ENCODE results near the gene GTF2H4. TPM values are rescaled to one million over a fixed set of nuclear protein-coding genes. Genes with fewer than 3 reads are reported as not detected.

The GTF2H4 gene
- total and polyA plus RNA-seq, 2 of the 8 experiments (the other 6 are each of a cell fraction or from before 2014, with no cell fraction given), result 42.3 to 53.4 TPM

DNA sequence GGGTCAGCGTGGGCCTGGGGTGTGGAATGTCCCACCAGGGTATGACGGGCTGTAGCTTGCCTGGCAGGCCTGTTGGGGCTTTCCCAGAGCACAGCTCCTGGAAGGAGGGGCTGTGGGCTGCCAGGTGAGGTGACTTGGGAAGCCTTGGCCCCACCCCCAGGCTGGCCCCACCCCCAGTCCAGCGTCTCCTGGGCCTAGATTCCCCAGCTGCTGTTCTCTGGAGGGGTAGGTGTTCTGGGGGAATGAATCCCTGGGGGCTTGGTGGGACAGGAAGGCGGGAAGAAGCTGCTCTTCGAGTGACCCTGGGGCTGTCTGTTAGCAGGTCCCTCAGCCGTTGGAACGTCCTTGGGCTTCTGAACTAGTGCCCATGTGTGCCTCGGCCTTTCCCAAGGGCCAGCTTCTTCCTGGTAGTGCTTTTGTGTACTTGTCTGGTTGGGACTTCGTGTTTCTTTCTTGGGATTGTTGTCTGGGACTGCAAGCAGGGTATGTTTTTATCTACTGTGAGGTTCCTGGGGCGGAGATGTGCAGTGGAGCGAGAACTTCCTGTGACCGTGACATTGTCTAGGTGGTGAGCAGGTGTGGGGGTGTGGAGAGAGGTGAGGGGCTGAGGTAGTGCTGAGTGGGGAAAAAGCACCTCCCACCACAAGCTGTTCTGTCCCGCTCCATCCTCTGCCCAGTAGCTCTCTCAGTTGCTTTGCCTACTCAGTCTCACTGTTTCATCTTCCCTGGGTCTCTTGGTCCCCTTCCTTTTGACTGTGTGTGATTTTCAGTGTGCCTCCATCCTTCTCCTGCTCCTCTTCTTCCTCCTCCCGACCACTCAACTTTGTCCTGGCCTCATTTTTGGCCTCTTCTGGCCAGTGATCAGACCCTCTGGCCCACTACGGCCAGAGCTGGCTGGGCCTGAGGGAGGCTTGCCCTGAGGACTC is 25.0 kb upstream of the GTF2H4 start (continued):
- TF ChIP-seq TAF7 (optimal IDR thresholded peaks at IDR 0.05; ENCODE audit: borderline replicate concordance, low read depth, low read length), result no peak
- TF ChIP-seq ZNF274 (IDR thresholded peaks at IDR 0.05; ENCODE audit: borderline replicate concordance, extremely low read depth, low read length), result no peak
- TF ChIP-seq, protein P1, sequence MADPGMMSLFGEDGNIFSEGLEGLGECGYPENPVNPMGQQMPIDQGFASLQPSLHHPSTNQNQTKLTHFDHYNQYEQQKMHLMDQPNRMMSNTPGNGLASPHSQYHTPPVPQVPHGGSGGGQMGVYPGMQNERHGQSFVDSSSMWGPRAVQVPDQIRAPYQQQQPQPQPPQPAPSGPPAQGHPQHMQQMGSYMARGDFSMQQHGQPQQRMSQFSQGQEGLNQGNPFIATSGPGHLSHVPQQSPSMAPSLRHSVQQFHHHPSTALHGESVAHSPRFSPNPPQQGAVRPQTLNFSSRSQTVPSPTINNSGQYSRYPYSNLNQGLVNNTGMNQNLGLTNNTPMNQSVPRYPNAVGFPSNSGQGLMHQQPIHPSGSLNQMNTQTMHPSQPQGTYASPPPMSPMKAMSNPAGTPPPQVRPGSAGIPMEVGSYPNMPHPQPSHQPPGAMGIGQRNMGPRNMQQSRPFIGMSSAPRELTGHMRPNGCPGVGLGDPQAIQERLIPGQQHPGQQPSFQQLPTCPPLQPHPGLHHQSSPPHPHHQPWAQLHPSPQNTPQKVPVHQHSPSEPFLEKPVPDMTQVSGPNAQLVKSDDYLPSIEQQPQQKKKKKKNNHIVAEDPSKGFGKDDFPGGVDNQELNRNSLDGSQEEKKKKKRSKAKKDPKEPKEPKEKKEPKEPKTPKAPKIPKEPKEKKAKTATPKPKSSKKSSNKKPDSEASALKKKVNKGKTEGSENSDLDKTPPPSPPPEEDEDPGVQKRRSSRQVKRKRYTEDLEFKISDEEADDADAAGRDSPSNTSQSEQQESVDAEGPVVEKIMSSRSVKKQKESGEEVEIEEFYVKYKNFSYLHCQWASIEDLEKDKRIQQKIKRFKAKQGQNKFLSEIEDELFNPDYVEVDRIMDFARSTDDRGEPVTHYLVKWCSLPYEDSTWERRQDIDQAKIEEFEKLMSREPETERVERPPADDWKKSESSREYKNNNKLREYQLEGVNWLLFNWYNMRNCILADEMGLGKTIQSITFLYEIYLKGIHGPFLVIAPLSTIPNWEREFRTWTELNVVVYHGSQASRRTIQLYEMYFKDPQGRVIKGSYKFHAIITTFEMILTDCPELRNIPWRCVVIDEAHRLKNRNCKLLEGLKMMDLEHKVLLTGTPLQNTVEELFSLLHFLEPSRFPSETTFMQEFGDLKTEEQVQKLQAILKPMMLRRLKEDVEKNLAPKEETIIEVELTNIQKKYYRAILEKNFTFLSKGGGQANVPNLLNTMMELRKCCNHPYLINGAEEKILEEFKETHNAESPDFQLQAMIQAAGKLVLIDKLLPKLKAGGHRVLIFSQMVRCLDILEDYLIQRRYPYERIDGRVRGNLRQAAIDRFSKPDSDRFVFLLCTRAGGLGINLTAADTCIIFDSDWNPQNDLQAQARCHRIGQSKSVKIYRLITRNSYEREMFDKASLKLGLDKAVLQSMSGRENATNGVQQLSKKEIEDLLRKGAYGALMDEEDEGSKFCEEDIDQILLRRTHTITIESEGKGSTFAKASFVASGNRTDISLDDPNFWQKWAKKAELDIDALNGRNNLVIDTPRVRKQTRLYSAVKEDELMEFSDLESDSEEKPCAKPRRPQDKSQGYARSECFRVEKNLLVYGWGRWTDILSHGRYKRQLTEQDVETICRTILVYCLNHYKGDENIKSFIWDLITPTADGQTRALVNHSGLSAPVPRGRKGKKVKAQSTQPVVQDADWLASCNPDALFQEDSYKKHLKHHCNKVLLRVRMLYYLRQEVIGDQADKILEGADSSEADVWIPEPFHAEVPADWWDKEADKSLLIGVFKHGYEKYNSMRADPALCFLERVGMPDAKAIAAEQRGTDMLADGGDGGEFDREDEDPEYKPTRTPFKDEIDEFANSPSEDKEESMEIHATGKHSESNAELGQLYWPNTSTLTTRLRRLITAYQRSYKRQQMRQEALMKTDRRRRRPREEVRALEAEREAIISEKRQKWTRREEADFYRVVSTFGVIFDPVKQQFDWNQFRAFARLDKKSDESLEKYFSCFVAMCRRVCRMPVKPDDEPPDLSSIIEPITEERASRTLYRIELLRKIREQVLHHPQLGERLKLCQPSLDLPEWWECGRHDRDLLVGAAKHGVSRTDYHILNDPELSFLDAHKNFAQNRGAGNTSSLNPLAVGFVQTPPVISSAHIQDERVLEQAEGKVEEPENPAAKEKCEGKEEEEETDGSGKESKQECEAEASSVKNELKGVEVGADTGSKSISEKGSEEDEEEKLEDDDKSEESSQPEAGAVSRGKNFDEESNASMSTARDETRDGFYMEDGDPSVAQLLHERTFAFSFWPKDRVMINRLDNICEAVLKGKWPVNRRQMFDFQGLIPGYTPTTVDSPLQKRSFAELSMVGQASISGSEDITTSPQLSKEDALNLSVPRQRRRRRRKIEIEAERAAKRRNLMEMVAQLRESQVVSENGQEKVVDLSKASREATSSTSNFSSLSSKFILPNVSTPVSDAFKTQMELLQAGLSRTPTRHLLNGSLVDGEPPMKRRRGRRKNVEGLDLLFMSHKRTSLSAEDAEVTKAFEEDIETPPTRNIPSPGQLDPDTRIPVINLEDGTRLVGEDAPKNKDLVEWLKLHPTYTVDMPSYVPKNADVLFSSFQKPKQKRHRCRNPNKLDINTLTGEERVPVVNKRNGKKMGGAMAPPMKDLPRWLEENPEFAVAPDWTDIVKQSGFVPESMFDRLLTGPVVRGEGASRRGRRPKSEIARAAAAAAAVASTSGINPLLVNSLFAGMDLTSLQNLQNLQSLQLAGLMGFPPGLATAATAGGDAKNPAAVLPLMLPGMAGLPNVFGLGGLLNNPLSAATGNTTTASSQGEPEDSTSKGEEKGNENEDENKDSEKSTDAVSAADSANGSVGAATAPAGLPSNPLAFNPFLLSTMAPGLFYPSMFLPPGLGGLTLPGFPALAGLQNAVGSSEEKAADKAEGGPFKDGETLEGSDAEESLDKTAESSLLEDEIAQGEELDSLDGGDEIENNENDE (IDR thresholded peaks at IDR 0.05; ENCODE audit: insufficient replicate concordance, low read length), result no peak
- TF ChIP-seq BACH1 (IDR thresholded peaks at IDR 0.05; ENCODE audit: low read length), result no peak
- no peak; a peak in 1 of 3 replicates for TF ChIP-seq POLR2A (IDR thresholded peaks at IDR 0.05; ENCODE audit: control extremely low read depth in 1 of 2, low read depth in 2 of 2, low read length in 2 of 2)
- no peak for TF ChIP-seq NANOG (IDR thresholded peaks at IDR 0.05; ENCODE audit: insufficient read depth, low read depth, low read length, poor library complexity, severe bottlenecking)
- TF ChIP-seq EGR1 (IDR thresholded peaks at IDR 0.05; ENCODE audit: borderline replicate concordance, low read depth, low read length), result no peak
- TF ChIP-seq HDAC2 (IDR thresholded peaks at IDR 0.05; ENCODE audit: borderline replicate concordance in 1 of 2, low read depth in 2 of 2, low read length in 2 of 2), result no peak
- TF ChIP-seq BRCA1 (IDR thresholded peaks at IDR 0.05; ENCODE audit: low read depth, low read length), result no peak
- TF ChIP-seq SIRT6 (IDR thresholded peaks at IDR 0.05; ENCODE audit: low read length), result no peak

Data from H1 (cell line).